Retinal pigment epithelial cell (primary cell): ENCODE data around the gene TENM4.

ENCODE experiments used
- DNase-seq: peaks from one replicate; pipeline ENCODE4 v3.0.0-alpha.2; 2010; ENCODE audit warnings: low read depth
- H3K4me3 ChIP-seq: 2 replicates; pipeline ENCODE4 v1.5.1; 2011; ENCODE audit warnings: mild to moderate bottlenecking, low read length, control low read depth, moderate library complexity
- CTCF ChIP-seq: conservative IDR thresholded peaks from 2 replicates; pipeline ENCODE4 v1.5.1; 2011; ENCODE audit warnings: low read depth, low read length, control low read depth, inconsistent platforms

Gene TENM4

GRCh38 chr11:78954696-78955095 lies 486.1 kb downstream of the TENM4 start:
- TF ChIP-seq CTCF: no peak
- DNase-seq: no peak
- H3K4me3 ChIP-seq: no peak overlapping the region

DNA sequence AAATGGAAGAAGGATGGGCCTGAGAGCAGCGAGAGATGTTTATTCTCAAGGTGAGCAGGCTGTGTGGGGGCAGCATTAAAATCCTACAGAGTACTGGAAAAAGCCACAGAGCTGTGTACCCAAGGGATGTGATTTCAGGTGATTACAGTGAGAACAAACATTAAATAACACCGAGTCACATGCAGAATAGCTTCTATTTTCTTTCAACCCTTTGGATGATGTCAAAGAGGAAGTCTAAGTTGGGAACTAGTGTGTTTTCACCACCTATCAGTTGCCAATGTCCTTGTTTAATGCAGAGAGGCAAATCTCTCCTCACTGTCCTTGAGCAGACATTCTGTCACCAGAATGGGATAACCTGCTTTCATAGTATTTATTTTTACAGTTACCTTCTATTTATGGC lies 486.6 kb downstream of the TENM4 start:
- TF ChIP-seq CTCF: no peak
- no peak overlapping the region for H3K4me3 ChIP-seq
- no peak for DNase-seq

GRCh38 chr11:78952890-78953289 lies 487.9 kb downstream of the TENM4 start:
- H3K4me3 ChIP-seq: no peak overlapping the region
- DNase-seq: no peak
- no peak for TF ChIP-seq CTCF

DNA sequence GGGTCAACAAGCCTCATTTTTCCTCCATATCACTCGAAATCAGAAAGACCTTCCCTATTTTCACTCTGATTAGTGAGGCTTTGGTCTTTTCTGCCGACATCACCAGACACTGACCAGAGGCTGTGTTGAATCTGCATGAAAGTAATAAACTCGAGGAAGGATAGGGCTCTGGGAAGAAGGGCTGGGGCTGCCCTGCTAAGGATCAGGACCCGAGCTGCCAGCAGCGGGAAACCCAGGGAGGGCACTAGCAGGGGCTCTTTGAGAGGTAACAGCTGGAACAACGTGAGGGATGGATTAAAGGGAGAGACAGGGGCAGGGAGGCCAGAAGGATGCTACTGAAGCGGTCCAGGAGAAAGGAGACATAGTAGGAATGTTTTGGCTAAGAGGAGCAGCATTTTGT lies 488.7 kb downstream of the TENM4 start:
- DNase-seq: no peak
- no peak for TF ChIP-seq CTCF

DNA sequence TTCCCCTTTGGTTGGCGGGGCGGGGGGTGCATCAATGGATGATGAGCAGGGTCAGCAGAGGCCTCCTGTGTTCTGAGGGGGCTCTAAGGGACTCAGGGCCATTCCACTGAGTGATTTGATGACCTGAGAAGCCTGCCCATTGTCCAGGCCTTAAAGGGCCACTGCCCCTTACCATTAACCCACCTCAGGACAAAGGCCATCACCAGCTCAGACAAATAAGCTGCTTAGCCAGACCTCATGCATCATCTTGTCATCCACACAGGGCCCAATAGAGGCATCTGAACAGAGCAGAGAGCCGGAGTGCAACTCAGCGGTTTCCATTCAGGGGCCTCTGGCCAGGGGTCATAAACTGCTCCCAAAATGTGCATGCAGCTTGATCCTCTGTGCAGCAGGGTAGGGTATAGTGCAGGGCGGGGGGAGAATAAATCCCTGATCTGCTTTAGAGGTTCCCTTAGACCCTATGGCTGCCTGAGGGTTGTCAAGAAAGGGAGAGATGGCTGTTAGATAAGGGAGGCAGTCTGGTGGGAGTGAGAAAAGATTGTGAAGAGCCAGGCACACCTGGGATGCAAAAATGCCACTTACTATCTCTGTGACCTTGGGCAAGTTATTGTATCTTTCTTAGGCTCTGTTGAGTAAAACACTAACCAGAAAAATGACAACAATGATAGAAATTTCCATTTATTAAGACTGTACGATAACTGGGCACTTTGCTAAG lies 490.7 kb downstream of the TENM4 start:
- H3K4me3 ChIP-seq: no peak overlapping the region
- no peak for TF ChIP-seq CTCF
- DNase-seq: no peak

More for the DNA sequence above, 488.7 kb downstream of the TENM4 start:
- no peak overlapping the region for H3K4me3 ChIP-seq

- DNase-seq: no peak
- no peak for TF ChIP-seq CTCF
- no peak overlapping the region for H3K4me3 ChIP-seq
These were observed 493.6 kb downstream of the TENM4 start for GRCh38 chr11:78946945-78947902.

DNA sequence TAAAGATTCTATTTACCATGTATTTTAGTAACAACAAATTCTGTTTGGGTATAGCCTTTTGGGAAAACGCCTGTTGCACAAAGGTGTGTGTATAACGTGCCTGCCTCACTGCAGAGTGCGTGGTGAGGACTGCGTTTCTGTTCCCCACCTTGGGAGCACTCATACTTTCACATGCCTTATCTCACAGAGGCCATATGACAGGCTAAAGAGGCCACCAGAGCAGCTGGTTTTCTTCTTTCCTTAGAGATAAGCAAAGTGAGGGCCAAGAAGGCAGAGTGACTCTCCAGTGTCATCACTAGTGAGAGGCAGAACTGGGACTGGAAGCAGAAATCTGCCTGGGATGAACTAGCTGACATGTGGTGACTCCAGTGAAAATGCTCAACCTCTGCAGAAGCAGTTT lies 497.0 kb downstream of the TENM4 start:
- TF ChIP-seq CTCF: no peak
- DNase-seq: no peak
- H3K4me3 ChIP-seq: no peak overlapping the region
